NCI-H146 treated with DMSO at 0.1 percent for 48 hours (cell line): ENCODE data around the gene CD46.

Source experiments
- DNase-seq: peaks from one replicate; lab custom pipeline; 2025; ENCODE audit not compliant: unreplicated experiment; lab: John Stamatoyannopoulos, UW

CD46 gene

DNA sequence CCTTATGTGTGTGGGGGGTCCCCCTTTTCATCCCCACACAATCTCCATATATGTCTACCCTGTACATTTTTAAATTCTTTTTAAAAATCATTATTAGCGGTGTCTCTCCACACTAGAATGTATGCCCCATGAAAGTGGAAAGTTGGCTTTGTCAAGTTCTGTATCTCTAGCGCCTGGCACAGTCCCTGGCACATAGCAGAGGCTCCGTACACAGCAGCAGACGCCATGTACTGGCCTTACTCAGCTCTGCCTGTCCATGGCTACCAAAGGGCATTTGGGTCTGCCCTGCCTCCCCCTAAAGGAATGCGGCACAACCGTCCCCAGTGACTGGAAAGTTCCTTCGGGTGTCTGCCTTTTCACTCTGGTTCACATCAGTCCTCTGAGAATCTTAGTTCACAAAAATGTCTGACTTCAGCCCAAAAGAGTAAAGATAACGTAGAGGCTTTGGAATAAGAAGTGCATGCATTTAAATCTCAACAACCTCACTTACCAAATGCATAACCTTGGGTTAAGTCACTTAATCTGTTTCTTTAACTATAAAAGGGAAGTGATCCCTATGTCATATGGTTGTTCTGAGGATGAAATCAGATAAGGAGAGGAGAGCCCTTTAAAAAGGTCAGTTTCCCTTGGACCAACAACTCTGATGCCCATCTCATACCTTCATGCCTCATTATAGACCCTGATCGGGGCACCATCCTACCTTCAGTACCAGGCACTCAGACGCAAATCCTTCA lies 61.1 kb downstream of the CD46 start:
- no peak for DNase-seq

DNA sequence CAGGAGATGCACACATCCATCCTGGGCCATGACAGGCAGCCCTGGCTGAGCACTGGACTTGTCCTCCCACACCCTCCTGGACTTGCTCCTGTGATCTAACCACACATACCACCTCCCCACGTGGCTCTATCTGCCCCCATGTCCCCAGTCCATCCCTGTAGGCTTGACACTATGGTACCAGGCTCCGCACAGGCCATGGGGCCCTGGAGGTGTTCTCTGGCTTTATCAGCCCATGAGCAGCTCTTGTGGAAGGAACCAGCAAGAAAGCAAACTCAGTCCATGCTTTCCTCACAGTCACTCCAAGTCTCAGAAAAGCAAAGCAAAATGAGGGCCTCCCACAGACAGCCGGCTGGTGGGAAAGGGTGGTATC lies 61.6 kb downstream of the CD46 start:
- DNase-seq: no peak

DNA sequence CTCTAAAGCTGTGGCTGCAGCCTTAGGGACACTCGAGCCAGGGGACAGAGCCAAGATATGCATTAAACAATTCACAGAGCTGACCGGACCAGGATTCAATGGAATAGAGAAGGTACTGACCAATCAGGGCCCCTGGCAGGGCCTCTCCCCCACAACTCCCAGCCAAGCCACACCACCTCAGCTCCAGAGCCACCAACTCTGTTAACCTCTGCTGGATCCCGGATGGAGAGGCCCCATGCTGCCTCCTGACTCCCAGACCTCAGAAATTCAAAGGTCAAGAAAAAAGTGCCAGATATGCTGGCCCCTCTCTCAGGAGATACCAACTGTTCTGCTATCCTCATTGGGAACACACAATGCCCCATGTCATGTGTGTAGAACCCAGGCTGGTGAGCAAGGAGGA lies 62.1 kb downstream of the CD46 start:
- DNase-seq: no peak

DNA sequence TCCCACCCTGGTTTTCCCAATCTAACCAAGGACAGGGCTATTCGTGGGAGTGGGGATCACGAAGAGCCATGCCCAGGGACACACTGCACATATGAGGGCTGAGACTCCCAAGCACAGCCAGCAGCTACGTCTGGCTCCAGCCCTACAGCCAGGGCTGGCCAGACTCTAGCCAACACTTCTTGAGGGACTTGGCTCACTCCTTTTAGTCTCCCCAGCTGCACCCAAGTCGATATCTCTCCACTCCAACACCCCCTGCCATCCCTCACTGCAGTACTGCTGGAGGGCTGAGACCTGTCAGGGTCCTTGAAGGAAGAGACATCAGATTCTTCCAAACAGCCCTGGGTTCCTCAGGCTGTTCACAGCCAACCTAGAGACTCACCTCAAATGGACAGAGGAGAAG lies 62.6 kb downstream of the CD46 start:
- no peak for DNase-seq

DNA sequence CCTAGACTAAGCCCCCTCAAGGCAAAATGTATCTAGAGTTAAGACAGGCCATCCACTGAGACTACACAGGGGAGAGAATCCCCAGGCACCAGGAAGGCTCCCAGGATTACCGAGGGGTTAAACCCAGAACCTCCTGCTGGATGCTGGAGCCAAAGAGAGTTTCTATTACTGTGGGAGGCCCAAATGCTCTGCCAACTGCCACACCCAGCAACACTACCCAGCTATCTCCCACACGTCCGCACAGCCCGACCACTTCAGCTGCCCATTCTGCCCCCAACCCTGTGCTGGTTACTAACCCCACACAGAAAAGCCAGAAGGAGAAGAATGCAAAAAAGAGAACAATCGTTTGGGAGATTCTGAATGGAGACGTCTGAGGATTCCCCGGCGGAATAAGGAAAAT lies 63.6 kb downstream of the CD46 start:
- no peak for DNase-seq

DNA sequence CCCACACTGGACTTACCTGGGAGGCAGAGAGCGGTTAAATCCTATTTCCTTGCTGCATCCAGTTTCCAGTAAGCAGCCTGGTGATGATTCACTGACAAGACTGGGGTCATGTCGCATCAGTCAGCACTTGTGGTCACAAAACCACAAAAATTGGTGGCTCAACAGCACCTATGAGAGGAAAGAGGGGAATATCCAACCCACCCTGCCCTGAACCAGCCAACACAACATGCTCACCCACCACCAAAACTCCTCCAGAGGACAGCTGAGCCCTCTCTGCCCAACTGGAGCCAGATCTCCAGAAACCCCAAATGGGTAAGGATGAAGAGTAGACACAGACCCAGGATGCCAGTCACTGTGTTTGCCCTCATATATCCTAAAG lies 64.0 kb downstream of the CD46 start:
- DNase-seq: no peak

DNA sequence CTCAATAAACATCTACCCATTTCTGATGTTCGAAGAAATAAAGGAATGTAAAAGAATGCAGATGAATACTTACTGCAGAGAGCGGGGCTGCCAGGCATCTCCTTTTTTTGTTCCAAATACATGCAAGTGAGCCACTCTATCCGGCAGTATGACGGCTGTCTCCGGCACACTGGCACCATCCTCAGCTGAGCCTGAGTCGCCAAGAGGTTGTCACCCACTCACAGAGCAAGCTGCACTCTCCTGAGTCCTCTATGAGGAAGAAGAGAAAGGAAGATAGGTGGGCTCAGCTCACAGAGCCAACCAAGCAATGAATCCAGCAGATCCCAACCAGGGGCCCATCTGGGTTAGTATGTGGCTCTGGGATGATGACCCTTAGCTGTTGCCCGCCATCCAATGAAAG lies 65.3 kb downstream of the CD46 start:
- no peak for DNase-seq

DNA sequence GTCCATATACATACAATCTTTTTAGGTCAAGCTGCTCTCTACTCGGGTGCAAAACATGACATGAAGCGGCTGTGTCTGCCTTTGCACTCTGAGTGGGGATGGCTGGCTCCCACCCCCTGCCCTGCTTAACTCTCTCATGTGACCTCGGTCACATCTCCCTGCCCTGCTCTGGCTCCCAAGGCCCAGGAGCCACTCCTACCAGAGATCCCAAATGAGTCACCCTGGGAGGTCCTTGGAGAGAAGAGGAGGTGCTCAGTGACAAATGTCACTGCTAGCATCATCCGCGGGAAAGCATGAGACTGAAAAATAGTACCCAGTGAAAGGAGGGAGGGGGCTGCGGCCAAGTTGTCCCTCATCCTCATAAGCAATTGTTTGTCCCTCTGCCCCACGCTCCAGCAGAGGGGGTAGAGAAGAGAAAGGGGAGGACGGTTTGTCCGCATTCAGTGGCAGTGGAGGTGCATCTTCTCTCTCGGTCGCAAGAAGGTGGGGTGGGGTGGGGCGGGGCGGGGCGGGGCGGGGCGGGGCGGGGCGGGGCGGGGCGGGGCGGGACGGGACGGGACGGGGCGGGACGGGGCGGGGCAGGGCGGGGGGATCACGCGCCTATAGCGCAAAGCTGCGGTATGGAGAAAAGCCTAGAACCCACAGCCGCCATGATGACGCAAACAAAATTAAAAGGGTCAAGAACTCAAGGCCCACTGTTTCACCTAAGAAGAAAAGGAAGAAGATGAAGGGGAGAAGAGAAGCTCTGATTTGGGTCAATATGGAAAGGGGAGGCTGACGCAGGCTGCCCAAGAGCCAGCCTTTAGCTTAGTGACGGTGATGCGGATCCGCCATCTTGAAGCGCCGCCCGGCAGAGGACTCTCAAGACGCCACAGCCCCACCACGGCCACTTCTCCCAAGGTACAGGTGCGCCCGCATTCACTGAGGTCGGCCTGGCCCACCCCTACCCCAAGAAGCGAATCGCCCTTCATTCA lies 66.2 kb downstream of the CD46 start:
- no peak for DNase-seq

DNA sequence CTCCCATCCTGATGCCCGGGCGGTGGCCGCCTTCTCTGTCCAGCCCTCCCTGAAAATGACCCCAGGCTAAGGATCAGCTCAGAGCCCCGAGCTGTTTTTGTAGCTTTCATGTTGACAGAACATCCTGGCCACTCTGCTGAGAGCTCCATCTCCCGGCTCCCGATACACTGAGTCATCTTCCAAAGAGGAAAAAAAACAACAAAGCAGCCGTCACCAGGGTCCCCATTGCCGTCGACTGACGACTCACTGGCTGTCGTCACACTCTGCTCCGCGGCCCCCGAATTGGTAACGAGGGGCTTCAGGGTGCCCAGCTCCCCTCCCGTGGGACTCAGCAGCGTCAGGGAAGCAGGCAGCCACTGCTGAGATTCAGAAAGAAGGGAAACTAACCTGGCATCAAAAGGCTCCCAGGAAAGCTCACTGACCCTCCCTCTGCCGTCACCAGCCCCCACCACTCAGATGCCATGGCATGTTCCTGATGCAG lies 67.2 kb downstream of the CD46 start:
- DNase-seq: no peak

DNA sequence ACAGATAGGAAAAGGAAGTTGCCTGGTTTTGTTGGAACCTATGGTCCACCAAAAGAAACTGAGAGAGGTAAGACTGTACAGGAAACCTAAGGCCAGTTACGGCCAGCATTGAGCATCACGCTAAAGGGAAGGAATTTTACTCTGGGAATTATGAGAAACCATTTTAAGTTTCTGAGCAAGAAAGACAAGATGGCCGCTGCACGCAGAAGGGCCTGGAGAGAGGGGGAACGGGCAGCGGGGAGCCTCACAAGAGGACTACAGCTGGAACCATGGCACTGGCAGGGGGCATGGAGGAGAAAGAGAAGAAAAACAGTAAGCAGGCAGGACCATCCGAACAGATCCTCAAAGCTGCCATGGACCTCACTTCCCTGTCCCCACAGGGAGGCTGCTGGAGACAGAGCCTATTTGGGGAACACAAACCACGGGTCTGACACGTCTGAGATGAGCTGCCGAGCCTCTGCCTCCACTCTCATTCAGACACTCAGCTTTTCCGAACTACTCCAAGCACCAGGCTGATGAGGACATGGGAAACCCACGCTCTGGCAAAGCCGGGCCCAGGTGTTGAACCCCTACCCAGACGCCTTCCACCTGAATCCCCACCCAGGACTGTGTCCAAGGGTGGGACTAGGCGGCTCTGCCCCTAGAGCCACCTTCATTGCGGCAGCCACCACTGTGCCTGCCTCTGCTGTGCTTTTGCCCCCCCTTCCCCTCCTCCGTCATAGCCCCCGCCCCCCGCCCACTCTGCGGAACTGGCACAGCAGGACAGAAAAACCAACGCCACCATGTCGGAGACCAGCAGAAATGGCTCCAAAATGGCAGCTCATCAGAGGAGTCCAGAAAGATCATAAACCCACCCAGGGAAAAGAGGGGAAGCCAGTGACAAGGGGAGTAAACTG lies 69.0 kb downstream of the CD46 start:
- DNase-seq: no peak

DNA sequence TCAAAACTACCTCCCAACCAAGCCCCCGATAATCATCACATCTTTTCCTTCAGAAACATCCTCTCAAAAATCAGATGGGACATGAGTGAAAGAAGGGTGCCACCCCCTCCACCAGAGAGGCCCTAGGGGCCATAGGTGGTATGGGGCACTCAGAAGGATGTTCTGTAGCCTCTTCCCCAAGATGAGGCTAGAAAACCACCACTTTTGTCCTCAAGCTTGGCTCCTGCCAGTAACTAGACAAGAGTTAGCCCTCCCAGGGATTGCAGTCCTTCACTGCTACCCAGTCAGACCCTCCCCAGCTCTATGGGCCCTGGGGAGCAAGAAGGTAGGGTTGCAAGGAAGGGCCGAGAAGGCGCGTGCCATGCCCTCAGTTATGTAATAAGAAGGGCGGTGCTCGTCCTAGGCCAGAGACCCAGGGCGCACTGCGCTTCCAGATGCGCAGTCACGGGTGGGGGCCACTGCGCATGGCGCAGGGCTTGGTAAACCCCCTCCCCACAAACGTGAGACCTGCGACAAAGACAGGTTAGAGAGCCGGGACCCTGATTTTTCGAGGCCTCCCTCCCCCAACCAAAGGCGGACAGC lies 69.7 kb downstream of the CD46 start:
- no peak for DNase-seq

DNA sequence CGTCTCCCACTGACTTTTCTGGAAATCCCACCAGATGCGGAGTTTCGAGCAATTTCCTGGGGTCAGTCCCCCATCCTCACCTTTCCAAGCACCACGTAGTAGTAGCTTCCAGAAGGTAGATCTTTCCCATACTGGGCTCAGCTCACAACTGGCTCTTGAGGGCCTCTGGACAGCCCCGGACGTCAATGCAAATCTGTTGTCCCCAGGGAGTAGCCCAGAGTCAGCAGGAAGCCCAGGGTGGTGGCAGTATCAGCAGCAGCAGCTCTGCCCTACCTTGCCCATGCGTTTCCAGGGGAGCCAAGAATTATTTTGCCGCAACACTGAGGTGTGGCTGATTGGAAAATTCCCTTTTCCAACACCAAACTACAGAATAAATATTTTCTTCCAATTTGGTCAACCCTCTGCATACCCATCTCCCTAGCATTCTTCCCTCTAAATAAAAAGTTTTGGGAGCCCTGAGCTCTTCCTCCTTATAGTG lies 70.3 kb downstream of the CD46 start:
- DNase-seq: no peak

DNA sequence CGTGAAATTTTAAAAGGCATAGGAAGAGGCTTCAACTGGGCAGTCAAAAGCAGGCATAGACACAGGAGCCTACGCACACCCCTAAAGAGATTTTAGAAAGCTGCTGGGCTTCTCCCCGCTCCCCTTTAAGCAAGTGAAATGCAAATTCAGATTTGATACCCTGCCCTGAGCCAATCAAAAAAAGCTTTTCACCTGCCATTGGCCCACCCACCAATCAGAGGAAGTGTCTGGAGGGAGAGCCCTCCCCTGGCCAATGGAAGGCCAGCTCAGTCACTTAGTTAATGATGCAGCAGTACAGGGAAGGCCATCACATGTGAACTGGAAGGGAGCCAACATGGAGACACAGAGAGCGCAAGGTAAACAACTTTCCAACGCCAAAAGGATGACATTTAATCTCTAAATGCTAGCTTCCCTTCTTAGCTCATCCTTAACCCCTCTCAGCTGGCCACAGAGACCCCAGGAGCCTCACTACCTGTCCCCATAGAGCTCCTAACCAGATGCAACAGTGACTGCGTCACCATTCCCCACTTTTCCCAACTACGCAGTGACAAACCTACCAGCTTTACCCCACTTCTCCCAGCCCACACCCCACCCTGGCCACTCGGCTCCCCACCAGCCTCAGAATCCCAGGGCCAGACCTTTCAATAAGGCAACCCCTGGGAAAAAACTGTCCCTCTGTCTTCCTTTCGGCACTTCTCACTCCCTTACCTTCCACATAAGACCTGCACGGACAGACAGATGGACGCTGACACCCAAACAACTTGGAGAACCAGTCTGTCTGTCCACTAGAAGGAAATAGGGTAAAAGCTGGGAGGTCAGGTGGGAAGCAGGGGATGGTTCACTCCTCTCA lies 71.0 kb downstream of the CD46 start:
- no peak for DNase-seq

DNA sequence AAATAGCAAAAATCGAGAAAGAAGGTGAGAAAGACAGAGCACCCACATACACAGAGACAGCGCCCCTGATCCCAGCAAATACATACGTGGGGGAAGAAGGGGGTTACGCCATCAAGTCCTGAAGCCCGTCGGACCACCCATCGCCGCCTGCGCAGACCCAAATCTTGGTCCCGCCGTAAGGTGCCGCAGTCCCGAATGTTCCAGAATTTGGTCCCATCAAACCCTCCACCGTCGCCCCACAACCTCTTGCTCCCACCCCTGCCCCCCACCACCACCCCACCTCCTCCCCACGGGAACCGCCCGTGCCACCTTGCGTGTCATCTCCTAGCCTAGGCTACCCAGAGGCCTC lies 71.7 kb downstream of the CD46 start:
- DNase-seq: no peak

DNA sequence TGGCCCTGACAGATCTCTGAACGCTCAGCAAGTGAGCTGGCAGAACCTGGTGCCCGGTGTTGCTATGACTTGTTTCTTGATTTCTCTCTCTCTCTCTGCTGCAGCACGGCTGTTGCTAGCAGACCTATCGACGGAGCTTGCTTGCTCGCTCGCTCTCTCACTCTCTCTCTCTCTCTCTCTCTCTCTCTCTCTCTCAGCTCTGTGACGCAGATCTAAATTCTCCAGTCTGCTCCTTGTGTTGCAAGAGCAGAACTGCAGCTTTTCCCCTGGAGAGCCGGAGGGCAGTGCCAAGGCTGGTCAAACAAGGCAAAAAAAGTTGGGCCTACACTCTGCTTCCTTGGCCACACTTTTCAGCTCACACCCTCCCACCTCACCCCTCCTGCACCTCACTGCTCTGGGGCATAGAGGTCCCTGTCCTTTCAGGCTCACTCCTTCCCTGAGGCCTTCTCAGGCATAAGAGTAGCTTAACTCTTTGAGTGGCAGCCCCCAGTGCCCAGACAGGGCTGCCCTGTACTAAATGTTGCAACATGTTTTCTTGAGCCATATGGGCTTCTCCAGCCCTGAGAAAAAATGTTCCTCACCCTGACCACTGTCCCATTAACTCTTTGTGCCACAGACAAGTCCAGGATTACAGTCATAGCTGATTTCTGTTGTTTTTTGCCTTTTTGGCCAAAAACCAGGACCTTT lies 72.2 kb downstream of the CD46 start:
- no peak for DNase-seq

DNA sequence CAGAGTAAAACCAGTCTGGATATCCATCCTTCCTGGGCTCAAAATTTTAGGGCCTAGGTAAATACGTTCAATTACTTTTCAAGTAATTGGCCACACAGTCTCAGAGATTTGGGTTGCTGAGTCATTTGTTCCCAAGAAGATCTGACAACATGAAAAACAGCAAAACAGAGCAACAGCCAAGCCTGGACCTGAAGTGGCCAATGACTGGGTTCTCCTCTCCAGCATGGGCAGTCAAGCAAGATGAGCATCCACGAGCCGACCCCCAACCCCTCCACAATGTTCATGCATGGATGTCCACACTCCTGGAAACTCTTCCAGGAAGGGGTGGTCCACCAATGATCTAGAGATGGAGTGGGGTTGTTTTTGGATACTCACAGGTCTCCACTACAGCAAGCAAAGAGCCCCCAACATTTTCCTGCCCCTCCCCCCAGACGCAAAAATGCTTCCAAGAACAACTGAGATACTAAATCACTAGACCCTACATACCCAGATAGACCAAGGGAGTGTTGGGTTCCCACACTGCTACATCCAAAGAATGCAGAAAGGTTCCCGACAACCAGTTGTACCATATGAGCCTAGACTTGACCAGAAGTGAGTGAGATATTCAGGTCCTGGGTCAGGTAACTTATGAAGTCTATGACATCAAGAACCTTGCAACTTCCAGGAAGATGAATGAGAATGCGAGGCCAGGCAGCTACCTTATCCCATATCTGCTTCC lies 73.0 kb downstream of the CD46 start:
- no peak for DNase-seq

DNA sequence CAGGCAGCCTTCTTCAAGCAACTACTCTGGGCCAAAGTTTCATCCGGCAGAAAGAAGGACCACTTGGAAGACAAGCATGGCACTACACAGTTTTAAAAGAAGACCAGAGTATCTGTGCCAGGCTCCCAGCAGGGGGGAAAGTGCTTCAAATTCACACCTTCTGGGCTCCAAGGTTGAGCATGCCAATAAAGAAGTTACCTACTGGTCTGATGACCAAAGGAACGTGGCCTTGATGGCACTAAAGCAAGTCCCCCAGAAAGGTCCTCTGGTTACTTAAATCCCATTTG lies 73.5 kb downstream of the CD46 start:
- no peak for DNase-seq

DNA sequence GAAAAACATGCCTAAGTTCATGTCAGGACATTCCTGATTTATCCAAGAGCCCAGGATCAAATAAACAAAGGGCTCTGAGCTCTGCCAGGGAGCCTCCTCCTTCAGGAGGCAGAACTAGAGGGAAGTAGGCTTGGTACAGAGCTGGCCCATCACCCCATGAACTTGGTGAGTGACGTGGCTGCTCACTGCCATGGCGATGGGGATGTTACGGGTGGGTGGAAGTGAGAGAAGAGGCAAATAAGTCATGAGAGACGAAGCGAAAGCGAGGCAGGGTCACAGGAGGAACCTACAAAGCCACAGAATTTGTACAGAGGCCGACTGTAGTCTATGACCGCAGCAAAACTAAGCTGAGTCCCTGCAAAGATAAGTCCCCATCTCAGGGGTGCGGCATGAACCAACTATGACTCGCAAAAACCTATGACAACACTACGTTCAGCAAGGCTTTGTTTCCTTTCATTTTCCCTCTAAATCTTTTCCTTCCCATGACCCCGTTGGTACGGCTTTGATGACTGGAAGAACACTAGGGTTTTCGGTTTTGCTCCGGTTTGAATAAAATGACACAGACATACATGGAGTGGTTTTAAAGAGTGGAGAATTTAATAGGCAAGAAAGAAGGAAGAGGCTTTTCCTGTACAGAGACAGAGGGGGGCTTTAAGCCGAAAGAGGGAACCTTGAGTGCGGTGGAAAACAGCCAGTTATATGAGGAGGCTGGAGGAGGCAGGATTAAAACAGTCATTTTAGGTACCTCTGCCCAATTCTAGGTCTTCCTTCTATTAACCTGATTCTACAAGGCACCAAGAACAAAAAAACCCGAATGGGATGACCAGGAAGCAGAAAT lies 74.1 kb downstream of the CD46 start:
- no peak for DNase-seq
